K562 (cell line): Measurements from ENCODE around the gene OR2B2. TPM values are rescaled to one million over a fixed set of nuclear protein-coding genes. Genes with fewer than 3 reads are reported as not detected.

Experiments used
- CBX2 ChIP-seq: fragments of 200-600 bp; sonication (generic); IDR thresholded peaks from one replicate; pipeline ENCODE4 v1.6.1; 2012; ENCODE audit warnings: mild to moderate bottlenecking, low read length, inconsistent platforms; ENCODE audit not compliant: insufficient read depth, poor library complexity, severe bottlenecking
- GABPB2 ChIP-seq: fragments of 250-450 bp; sonication (Bioruptor Pico); conservative IDR thresholded peaks from 2 replicates; pipeline ENCODE4 v1.5.1; 2021; ENCODE audit warnings: mild to moderate bottlenecking
- HDAC2 ChIP-seq: fragments of 450-650 bp; IDR thresholded peaks from 2 replicates; pipeline ENCODE4 v1.6.1; 2016; ENCODE audit warnings: mild to moderate bottlenecking
- IRF2 ChIP-seq: sonication (generic); formaldehyde crosslinking; IDR thresholded peaks from 2 replicates; pipeline ENCODE4 v1.8.1; 2022; ENCODE audit warnings: mild to moderate bottlenecking, missing genetic modification reagents
- NEUROD1 ChIP-seq: fragments of 150-350 bp; IDR thresholded peaks from 2 replicates; pipeline ENCODE4 v1.6.1; 2014; ENCODE audit warnings: borderline replicate concordance, low read length, low read depth; ENCODE audit not compliant: partially characterized antibody
- NFIC ChIP-seq: fragments of 450-650 bp; IDR thresholded peaks from 2 replicates; pipeline ENCODE4 v1.6.1; 2017; ENCODE audit warnings: mild to moderate bottlenecking, inconsistent platforms
- SREBF1 ChIP-seq: fragments of 150-350 bp; IDR thresholded peaks from 2 replicates; pipeline ENCODE4 v1.6.1; 2014; ENCODE audit warnings: antibody characterized with exemption, low read depth, low read length, borderline replicate concordance
- TAF9B ChIP-seq: fragments of 450-650 bp; IDR thresholded peaks from 2 replicates; pipeline ENCODE4 v1.6.1; 2018; ENCODE audit warnings: mild to moderate bottlenecking; ENCODE audit not compliant: partially characterized antibody
- TAL1 ChIP-seq: fragments of 450-650 bp; IDR thresholded peaks from 2 replicates; pipeline ENCODE4 v1.6.1; 2016; ENCODE audit warnings: mild to moderate bottlenecking
- TEAD4 ChIP-seq, 2 experiments: sonication (generic) in 1 of 2; formaldehyde crosslinking in 1 of 2; IDR thresholded peaks; 2 replicates each; pipeline versions ENCODE4 v1.6.1 to v1.8.0; 2012 to 2022; ENCODE audit warnings: borderline replicate concordance in 1 of 2, inconsistent platforms in 1 of 2, low read length in 1 of 2, mild to moderate bottlenecking in 1 of 2, missing genetic modification reagents in 1 of 2
- VEZF1 ChIP-seq: fragments of 200-800 bp; sonication (Bioruptor generic); IDR thresholded peaks from 2 replicates; pipeline ENCODE4 v1.6.1; 2017; ENCODE audit warnings: missing genetic modification characterization, missing compliant biosample characterization
- ZNF41 ChIP-seq: fragments of 250-450 bp; sonication (Bioruptor Pico); conservative IDR thresholded peaks from 2 replicates; pipeline ENCODE4 v1.4.0; 2020; ENCODE audit warnings: mild to moderate bottlenecking
- polyA plus RNA-seq, 8 experiments: library from polyadenylated mRNA; depleted of rRNA in 4 of 8; stranded (reverse) in 5 of 8; unstranded in 3 of 8; fragments of >200 nt; fragmentation: Nextera tagmentation in 2 of 8; fragmentation: Illumina TruSeq in 1 of 8; extraction: Ambion mirVana in 2 of 8; extraction: Trizol in 1 of 8; gene quantifications; 2 replicates each; pipeline versions ENCODE4 v1.2.1 to v1.2.3, GENCODE V29; 2011 to 2014; ENCODE audit warnings: inconsistent platforms in 1 of 8, missing spikeins in 1 of 8
- total RNA-seq, 7 experiments: library from RNA; depleted of rRNA in 6 of 7; stranded (reverse); fragments of >200 nt in 6 of 7; fragmentation: Illumina TruSeq in 2 of 7; extraction: Trizol in 2 of 7; gene quantifications; 2 replicates each; pipeline versions ENCODE4 v1.2.1 to v1.2.3, GENCODE V29; 2011 to 2021; ENCODE audit warnings: low replicate concordance in 1 of 7
- TF ChIP-seq, protein P1 (sequence below): sonication (generic); formaldehyde crosslinking; IDR thresholded peaks from 2 replicates; pipeline ENCODE4 v1.8.1; 2023; ENCODE audit warnings: mild to moderate bottlenecking, missing genetic modification reagents
- TF ChIP-seq, protein P2 (sequence below): fragments of 450-650 bp; IDR thresholded peaks from 2 replicates; pipeline ENCODE4 v1.6.1; 2018; ENCODE audit not compliant: partially characterized antibody
- TF ChIP-seq, protein P3 (sequence below): fragments of 250-450 bp; sonication (Bioruptor Pico); IDR thresholded peaks from 2 replicates; pipeline ENCODE4 v1.9.0; 2021; ENCODE audit warnings: mild to moderate bottlenecking, inconsistent platforms
- TF ChIP-seq, protein P4 (sequence below): fragments of 250-450 bp; sonication (Bioruptor Pico); IDR thresholded peaks from 2 replicates; pipeline ENCODE4 v1.9.0; 2021; ENCODE audit warnings: mild to moderate bottlenecking

Gene OR2B2
- total and polyA plus RNA-seq, 9 of the 15 experiments (the other 6 are each of a cell fraction or from before 2014, with no cell fraction given), result 0.24 TPM; not detected in 8

DNA sequence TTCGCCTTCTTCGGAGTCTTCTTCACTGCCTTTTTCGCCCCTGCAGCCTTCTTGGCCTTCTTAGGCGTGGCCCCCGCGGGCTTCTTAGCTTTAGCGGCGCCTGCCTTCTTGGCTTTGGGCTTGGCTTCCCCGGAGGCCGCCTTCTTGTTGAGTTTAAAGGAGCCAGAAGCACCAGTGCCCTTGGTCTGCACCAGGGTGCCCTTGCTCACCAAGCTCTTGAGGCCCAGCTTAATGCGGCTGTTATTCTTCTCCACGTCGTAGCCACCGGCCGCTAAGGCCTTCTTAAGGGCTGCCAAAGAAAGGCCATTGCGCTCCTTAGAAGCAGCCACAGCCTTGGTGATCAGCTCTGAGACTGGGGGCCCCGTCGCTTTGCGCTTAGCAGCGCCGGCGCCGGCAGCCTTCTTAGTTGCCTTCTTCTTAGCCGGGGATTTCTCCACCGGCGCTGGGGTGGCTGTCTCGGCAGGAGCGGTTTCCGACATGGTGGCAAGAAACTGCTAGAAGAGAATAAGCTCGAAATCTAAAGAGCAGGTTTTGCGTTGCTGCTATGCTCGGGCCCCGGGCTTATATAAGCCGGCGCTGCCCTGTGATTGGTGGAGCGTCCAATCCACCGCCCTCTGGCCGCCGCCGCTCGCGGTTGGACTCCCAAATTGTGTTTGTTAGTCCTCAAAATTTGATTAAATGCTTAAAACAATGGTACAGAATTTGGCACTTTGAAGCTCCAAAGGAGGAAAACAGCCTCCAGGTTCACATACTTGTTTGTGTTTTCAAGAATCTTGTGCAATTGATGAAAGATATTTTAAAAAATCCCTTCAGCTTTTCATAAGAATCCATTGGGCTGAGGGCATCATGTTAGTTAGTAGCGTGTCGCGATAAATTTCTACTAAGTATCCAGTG lies 44.9 kb downstream of the OR2B2 start (continued):
- TF ChIP-seq, protein P1, sequence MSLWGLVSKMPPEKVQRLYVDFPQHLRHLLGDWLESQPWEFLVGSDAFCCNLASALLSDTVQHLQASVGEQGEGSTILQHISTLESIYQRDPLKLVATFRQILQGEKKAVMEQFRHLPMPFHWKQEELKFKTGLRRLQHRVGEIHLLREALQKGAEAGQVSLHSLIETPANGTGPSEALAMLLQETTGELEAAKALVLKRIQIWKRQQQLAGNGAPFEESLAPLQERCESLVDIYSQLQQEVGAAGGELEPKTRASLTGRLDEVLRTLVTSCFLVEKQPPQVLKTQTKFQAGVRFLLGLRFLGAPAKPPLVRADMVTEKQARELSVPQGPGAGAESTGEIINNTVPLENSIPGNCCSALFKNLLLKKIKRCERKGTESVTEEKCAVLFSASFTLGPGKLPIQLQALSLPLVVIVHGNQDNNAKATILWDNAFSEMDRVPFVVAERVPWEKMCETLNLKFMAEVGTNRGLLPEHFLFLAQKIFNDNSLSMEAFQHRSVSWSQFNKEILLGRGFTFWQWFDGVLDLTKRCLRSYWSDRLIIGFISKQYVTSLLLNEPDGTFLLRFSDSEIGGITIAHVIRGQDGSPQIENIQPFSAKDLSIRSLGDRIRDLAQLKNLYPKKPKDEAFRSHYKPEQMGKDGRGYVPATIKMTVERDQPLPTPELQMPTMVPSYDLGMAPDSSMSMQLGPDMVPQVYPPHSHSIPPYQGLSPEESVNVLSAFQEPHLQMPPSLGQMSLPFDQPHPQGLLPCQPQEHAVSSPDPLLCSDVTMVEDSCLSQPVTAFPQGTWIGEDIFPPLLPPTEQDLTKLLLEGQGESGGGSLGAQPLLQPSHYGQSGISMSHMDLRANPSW (CRISPR knock-in tag), result no peak
- TF ChIP-seq TAL1 (no peak), CBX2 (no peak), TEAD4 (IDR thresholded peaks at IDR 0.05; ENCODE audit: low read length) (peak; percentile 21; the same call in 1 of the 2 replicates), TEAD4 (CRISPR knock-in tag; IDR thresholded peaks at IDR 0.05; ENCODE audit: borderline replicate concordance) (no peak), HDAC2 (no peak), SREBF1 (no peak), IRF2 (CRISPR knock-in tag) (no peak), NEUROD1 (no peak), NFIC (0 out of 2 replicates have a peak, but pooled peaks have one; percentile 6), TAF9B (no peak), ZNF41 (no peak), VEZF1 (CRISPR knock-in tag) (no peak), GABPB2 (CRISPR knock-in tag) (no peak)
- TF ChIP-seq, protein P2, sequence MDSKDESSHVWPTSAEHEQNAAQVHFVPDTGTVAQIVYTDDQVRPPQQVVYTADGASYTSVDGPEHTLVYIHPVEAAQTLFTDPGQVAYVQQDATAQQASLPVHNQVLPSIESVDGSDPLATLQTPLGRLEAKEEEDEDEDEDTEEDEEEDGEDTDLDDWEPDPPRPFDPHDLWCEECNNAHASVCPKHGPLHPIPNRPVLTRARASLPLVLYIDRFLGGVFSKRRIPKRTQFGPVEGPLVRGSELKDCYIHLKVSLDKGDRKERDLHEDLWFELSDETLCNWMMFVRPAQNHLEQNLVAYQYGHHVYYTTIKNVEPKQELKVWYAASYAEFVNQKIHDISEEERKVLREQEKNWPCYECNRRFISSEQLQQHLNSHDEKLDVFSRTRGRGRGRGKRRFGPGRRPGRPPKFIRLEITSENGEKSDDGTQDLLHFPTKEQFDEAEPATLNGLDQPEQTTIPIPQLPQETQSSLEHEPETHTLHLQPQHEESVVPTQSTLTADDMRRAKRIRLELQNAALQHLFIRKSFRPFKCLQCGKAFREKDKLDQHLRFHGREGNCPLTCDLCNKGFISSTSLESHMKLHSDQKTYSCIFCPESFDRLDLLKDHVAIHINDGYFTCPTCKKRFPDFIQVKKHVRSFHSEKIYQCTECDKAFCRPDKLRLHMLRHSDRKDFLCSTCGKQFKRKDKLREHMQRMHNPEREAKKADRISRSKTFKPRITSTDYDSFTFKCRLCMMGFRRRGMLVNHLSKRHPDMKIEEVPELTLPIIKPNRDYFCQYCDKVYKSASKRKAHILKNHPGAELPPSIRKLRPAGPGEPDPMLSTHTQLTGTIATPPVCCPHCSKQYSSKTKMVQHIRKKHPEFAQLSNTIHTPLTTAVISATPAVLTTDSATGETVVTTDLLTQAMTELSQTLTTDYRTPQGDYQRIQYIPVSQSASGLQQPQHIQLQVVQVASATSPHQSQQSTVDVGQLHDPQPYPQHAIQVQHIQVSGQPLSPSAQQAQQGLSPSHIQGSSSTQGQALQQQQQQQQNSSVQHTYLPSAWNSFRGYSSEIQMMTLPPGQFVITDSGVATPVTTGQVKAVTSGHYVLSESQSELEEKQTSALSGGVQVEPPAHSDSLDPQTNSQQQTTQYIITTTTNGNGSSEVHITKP, result no peak
- TF ChIP-seq, protein P3, sequence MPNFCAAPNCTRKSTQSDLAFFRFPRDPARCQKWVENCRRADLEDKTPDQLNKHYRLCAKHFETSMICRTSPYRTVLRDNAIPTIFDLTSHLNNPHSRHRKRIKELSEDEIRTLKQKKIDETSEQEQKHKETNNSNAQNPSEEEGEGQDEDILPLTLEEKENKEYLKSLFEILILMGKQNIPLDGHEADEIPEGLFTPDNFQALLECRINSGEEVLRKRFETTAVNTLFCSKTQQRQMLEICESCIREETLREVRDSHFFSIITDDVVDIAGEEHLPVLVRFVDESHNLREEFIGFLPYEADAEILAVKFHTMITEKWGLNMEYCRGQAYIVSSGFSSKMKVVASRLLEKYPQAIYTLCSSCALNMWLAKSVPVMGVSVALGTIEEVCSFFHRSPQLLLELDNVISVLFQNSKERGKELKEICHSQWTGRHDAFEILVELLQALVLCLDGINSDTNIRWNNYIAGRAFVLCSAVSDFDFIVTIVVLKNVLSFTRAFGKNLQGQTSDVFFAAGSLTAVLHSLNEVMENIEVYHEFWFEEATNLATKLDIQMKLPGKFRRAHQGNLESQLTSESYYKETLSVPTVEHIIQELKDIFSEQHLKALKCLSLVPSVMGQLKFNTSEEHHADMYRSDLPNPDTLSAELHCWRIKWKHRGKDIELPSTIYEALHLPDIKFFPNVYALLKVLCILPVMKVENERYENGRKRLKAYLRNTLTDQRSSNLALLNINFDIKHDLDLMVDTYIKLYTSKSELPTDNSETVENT (CRISPR knock-in tag), result peak; percentile 79
- TF ChIP-seq, protein P4, sequence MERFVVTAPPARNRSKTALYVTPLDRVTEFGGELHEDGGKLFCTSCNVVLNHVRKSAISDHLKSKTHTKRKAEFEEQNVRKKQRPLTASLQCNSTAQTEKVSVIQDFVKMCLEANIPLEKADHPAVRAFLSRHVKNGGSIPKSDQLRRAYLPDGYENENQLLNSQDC (CRISPR knock-in tag), result no peak
